Subcutaneous adipose tissue (tissue), 4 donors: ENCODE measurements around the gene CNOT6. TPM values are rescaled to one million over a fixed set of nuclear protein-coding genes. Genes with fewer than 3 reads are reported as not detected.

ENCODE experiments used
- total RNA-seq, 4 donors: library from RNA; depleted of rRNA; stranded (reverse); fragments of >200 nt; gene quantifications; one replicate each; pipeline ENCODE4 v1.1.0, GENCODE V29; 2016
- TF ChIP-seq, protein P1 (sequence below): fragments of 450-650 bp; IDR thresholded peaks from one replicate; pipeline ENCODE4 v1.5.1; 2016; ENCODE audit warnings: low read depth, mild to moderate bottlenecking, control low read depth, antibody characterized with exemption, moderate library complexity

Gene CNOT6
- total RNA-seq, 4 donors from 2014 or later: 9.7 to 19.9 (median 11.0) TPM

DNA sequence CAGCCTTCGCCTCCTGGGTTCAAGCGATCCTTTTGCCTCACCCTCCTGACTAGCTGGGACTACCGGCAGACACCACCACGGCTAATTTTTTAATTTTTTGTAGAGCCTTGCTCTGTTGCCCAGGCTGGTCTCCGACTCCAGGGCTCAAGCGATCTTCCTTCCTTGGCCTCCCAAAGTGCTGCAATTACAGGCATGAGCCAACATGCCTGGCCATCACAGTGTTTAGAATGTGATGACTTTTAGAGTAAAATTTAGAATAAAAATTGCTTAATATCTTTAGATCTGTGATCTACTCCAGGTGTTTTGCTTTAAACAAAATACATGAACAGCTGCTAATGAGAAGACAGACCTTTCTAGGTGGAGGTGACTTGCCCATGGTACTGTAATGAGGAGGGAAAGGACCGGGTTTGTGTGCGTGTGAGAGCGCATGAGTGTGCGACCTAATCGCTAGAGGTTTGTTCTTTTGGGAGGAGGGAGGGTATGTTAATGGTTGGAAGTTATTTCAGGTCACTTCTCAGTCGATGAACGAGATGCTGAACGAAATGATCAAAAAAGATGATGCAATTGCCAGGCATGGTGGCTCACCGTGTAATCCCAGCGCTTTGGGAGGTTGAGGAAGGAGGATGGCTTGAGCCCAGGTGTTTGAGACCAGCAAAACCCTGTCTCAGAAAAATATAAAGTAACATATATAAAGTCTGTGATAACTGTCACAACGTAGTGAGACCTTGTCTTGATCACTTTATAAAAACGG is 2.0 kb downstream of the CNOT6 start:
- TF ChIP-seq, protein P1, sequence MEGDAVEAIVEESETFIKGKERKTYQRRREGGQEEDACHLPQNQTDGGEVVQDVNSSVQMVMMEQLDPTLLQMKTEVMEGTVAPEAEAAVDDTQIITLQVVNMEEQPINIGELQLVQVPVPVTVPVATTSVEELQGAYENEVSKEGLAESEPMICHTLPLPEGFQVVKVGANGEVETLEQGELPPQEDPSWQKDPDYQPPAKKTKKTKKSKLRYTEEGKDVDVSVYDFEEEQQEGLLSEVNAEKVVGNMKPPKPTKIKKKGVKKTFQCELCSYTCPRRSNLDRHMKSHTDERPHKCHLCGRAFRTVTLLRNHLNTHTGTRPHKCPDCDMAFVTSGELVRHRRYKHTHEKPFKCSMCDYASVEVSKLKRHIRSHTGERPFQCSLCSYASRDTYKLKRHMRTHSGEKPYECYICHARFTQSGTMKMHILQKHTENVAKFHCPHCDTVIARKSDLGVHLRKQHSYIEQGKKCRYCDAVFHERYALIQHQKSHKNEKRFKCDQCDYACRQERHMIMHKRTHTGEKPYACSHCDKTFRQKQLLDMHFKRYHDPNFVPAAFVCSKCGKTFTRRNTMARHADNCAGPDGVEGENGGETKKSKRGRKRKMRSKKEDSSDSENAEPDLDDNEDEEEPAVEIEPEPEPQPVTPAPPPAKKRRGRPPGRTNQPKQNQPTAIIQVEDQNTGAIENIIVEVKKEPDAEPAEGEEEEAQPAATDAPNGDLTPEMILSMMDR: no peak

DNA sequence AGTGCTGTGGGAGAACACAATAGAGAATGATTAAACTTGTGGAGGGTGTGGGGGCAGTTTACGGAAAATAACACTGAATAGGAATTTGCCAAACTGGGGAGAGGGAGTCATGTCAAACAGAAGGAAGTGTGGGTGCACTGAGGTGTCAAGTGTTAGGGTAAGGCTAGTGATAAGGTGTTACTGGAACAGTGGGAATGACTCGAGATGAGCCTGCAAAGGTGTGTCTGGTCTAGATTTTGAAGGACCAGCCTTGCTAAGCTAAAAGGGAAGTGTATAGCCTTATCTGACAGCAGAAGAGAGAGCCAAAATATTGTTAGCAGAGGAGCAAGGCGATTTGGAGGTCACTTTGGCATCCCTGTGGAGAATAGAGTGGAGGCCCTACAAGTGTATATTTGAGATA is 4.2 kb downstream of the CNOT6 start:
- TF ChIP-seq, protein P1: no peak

DNA sequence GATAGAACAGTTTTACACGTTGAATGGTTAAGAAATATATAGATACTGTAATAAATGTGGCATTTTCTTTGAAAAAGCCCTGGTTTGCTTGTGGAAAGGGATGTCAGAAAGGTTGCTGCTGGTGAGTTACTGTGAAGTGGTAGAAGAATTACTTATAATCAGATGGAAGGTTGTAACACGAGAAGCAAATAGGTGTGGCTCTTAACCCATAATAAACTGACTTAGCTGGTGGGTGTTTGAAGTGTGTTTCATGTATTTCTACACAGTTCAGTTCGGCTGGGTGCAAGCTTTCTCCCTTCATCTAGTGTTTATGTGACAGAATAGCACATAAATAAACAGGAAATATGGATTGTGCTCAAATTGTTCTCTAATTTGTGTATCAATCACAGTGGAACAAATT is 5.5 kb downstream of the CNOT6 start:
- TF ChIP-seq, protein P1: no peak

DNA sequence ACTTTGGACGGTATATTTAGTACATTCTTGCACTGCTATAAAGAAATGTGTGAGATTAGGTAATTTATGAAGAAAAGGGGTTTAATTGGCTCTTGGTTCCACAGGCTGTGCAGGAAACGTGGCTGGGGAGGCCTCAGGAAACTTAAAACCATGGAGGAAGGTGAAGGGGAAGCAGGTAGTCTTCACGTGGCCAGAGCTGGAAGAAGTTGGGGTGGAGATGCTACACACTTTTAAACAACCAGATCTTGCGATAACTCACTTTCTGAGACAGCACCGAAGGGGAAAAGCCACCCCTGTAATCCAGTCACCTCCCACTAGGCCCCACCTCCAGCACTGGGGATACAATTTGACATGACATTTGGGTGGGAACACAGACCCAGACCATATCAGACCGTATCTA is 13.5 kb downstream of the CNOT6 start:
- TF ChIP-seq, protein P1: no peak

DNA sequence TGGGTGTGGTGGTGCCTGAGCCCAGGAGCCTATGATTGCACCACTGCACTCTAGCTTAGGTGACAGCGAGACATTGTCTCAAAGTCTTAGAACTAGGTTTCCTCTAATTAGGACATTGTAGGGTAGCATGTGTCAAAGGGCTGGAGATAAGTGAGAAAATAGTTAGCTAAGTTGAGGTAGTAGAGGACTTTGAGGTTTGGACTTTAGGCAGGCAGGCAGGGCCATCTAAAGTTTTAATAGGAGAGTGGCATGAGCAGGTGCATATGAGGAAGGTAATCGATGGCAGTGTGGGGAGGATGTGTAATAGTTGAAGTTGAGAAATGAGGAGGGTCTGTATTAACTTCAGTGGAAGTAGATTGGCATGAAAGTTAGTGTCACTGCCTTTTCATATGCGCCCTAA is 21.1 kb downstream of the CNOT6 start:
- TF ChIP-seq, protein P1: no peak

DNA sequence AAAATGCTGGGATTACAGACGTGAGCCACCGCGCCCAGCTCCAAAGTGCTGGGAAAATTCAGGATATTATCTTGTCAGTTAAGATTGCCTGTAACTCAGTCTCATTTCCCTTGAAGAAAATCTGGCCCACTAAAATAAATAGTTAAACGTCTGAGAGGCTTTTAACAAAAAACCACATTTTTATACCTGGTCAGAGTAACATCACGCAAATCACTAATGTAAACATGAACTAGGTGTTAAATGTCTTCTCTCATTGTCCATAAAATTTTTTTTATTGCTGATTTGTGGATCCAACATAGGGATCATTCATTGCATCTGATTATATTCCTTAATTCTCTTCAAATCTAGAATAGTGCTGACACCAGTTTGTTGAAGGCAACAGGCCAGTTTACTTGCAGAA is 22.3 kb downstream of the CNOT6 start:
- TF ChIP-seq, protein P1: no peak

DNA sequence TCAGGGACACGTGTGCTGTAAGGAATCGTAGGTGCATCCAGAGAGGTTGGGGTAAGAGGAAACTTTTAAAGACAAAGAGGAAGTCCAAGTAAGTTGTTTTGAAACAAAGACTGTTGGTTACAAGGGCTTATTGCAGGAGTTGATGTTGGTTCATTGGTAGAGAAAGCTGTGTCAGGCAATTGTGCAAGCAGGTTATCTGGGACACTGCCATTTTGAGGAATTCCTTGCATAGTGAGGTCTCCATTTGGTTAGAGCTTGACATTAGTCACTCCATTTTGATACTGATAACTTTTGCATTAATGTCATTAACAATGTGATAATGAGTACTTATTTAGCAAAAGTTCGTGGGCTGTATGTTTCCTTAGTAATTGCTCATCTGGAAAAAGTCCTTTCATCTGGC is 24.9 kb downstream of the CNOT6 start:
- TF ChIP-seq, protein P1: no peak
